HepG2 (cell line): ENCODE data around the gene CLEC11A. TPM values are rescaled to one million over a fixed set of nuclear protein-coding genes. Genes with fewer than 3 reads are reported as not detected.

ENCODE experiments used
- BRF2 ChIP-seq: sonication (generic); formaldehyde crosslinking; IDR thresholded peaks from 2 replicates; pipeline ENCODE4 v1.8.1; 2022; ENCODE audit warnings: mild to moderate bottlenecking, missing genetic modification reagents
- NFE2L1 ChIP-seq: sonication (generic); formaldehyde crosslinking; IDR thresholded peaks from 2 replicates; pipeline ENCODE4 v1.4.0; 2020; ENCODE audit warnings: missing genetic modification reagents, mild to moderate bottlenecking, borderline replicate concordance
- RFXAP ChIP-seq: sonication (generic); formaldehyde crosslinking; IDR thresholded peaks from 2 replicates; pipeline ENCODE4 v1.4.0; 2020; ENCODE audit warnings: missing genetic modification reagents, borderline replicate concordance
- SALL1 ChIP-seq: sonication (generic); formaldehyde crosslinking; IDR thresholded peaks from 2 replicates; pipeline ENCODE4 v1.8.0; 2022; ENCODE audit warnings: mild to moderate bottlenecking, missing genetic modification reagents
- SP1 ChIP-seq, 2 experiments: fragments of 450-650 bp in 1 of 2; sonication (generic) in 1 of 2; formaldehyde crosslinking in 1 of 2; IDR thresholded peaks; 2 replicates each; pipeline versions ENCODE4 v1.4.0 to v1.6.1; 2016 to 2020; ENCODE audit warnings: missing genetic modification reagents in 1 of 2
- ZBED4 ChIP-seq: sonication (generic); formaldehyde crosslinking; IDR thresholded peaks from 2 replicates; pipeline ENCODE4 v1.4.0; 2020; ENCODE audit warnings: missing genetic modification reagents, borderline replicate concordance
- ZFP82 ChIP-seq: sonication (generic); formaldehyde crosslinking; IDR thresholded peaks from 2 replicates; pipeline ENCODE4 v1.5.1; 2020; ENCODE audit warnings: mild to moderate bottlenecking, missing genetic modification reagents, borderline replicate concordance
- ZNF160 ChIP-seq: sonication (generic); formaldehyde crosslinking; IDR thresholded peaks from 2 replicates; pipeline ENCODE4 v1.8.0; 2022; ENCODE audit warnings: mild to moderate bottlenecking, inconsistent platforms, missing genetic modification reagents
- ZNF687 ChIP-seq: sonication (generic); formaldehyde crosslinking; IDR thresholded peaks from 2 replicates; pipeline ENCODE4 v1.5.1; 2020; ENCODE audit warnings: mild to moderate bottlenecking, missing genetic modification reagents, moderate library complexity
- polyA plus RNA-seq, 8 experiments: library from polyadenylated mRNA; depleted of rRNA in 3 of 8; stranded (reverse) in 7 of 8; unstranded in 1 of 8; fragments of >200 nt; fragmentation: Illumina TruSeq in 4 of 8; extraction: Trizol in 4 of 8; gene quantifications; 2 replicates each; pipeline versions ENCODE4 v1.2.1 to v1.2.3, GENCODE V29; 2011 to 2016; ENCODE audit warnings: low read depth in 4 of 8, missing spikeins in 1 of 8, mixed read lengths in 1 of 8; ENCODE audit not compliant: insufficient read depth in 1 of 8
- total RNA-seq, 5 experiments: library from RNA; depleted of rRNA; stranded (reverse); fragments of >200 nt; fragmentation: Illumina TruSeq; extraction: Trizol; gene quantifications; 2 replicates each; pipeline ENCODE4 v1.2.3, GENCODE V29; 2016; ENCODE audit warnings: low read depth in 1 of 5
- TF ChIP-seq, protein P1 (sequence below): sonication (generic); formaldehyde crosslinking; IDR thresholded peaks from 2 replicates; pipeline ENCODE4 v1.9.0; 2021; ENCODE audit warnings: missing genetic modification reagents, borderline replicate concordance
- TF ChIP-seq, protein P2 (sequence below): sonication (generic); formaldehyde crosslinking; IDR thresholded peaks from 2 replicates; pipeline ENCODE4 v1.4.0; 2020; ENCODE audit warnings: missing genetic modification reagents; ENCODE audit errors: not compliant biosample characterization
- TF ChIP-seq, protein P3 (sequence below): sonication (generic); formaldehyde crosslinking; IDR thresholded peaks from 2 replicates; pipeline ENCODE4 v1.8.0; 2022; ENCODE audit warnings: missing genetic modification reagents, low read depth, mild to moderate bottlenecking, borderline replicate concordance
- TF ChIP-seq, protein P4 (sequence below): sonication (generic); formaldehyde crosslinking; IDR thresholded peaks from 2 replicates; pipeline ENCODE4 v1.9.0; 2022; ENCODE audit warnings: missing genetic modification reagents, mild to moderate bottlenecking, borderline replicate concordance

Gene CLEC11A
- total and polyA plus RNA-seq, 2 of the 13 experiments (the other 11 are each of a cell fraction or from before 2014, with no cell fraction given): not detected

GRCh38 chr19:50724522-50725217 lies 1.5 kb downstream of the CLEC11A start (continued):
- TF ChIP-seq ZBED4 (CRISPR knock-in tag) (peak; percentile 28; the same call in 1 of the 2 replicates), ZFP82 (CRISPR knock-in tag) (no peak), SP1 (IDR thresholded peaks at IDR 0.05) (no peak), SP1 (CRISPR knock-in tag; IDR thresholded peaks at IDR 0.05) (peak; percentile 20; the same call in 1 of the 2 replicates), ZNF687 (CRISPR knock-in tag) (peak; percentile 54; the same call in 1 of the 2 replicates), RFXAP (CRISPR knock-in tag) (0 out of 2 replicates have a peak, but pooled peaks have one; percentile 26), ZNF160 (CRISPR knock-in tag) (no peak), NFE2L1 (CRISPR knock-in tag) (no peak), BRF2 (CRISPR knock-in tag) (no peak), SALL1 (CRISPR knock-in tag) (peak; percentile 1; the same call in 1 of the 2 replicates)
- TF ChIP-seq, protein P1, sequence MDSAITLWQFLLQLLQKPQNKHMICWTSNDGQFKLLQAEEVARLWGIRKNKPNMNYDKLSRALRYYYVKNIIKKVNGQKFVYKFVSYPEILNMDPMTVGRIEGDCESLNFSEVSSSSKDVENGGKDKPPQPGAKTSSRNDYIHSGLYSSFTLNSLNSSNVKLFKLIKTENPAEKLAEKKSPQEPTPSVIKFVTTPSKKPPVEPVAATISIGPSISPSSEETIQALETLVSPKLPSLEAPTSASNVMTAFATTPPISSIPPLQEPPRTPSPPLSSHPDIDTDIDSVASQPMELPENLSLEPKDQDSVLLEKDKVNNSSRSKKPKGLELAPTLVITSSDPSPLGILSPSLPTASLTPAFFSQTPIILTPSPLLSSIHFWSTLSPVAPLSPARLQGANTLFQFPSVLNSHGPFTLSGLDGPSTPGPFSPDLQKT: no peak
- TF ChIP-seq, protein P2, sequence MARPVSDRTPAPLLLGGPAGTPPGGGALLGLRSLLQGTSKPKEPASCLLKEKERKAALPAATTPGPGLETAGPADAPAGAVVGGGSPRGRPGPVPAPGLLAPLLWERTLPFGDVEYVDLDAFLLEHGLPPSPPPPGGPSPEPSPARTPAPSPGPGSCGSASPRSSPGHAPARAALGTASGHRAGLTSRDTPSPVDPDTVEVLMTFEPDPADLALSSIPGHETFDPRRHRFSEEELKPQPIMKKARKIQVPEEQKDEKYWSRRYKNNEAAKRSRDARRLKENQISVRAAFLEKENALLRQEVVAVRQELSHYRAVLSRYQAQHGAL (CRISPR knock-in tag): no peak
- TF ChIP-seq, protein P3, sequence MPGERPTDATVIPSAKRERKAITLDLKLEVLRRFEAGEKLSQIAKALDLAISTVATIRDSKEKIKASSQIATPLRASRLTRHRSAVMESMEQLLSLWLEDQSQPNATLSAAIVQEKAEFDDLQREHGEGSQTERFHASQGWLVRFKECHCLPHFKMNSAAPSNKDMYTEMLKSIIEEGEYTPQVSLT: no peak
- TF ChIP-seq, protein P4, sequence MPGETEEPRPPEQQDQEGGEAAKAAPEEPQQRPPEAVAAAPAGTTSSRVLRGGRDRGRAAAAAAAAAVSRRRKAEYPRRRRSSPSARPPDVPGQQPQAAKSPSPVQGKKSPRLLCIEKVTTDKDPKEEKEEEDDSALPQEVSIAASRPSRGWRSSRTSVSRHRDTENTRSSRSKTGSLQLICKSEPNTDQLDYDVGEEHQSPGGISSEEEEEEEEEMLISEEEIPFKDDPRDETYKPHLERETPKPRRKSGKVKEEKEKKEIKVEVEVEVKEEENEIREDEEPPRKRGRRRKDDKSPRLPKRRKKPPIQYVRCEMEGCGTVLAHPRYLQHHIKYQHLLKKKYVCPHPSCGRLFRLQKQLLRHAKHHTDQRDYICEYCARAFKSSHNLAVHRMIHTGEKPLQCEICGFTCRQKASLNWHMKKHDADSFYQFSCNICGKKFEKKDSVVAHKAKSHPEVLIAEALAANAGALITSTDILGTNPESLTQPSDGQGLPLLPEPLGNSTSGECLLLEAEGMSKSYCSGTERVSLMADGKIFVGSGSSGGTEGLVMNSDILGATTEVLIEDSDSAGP (CRISPR knock-in tag): peak; percentile 51; the same call in 1 of the 2 replicates
